ENCODE measurements around the gene RIMBP2. TPM values are rescaled to one million over a fixed set of nuclear protein-coding genes. Genes with fewer than 3 reads are reported as not detected.

Gene RIMBP2
- total RNA-seq, 1 donor from 2014 or later: 0.99 TPM

DNA sequence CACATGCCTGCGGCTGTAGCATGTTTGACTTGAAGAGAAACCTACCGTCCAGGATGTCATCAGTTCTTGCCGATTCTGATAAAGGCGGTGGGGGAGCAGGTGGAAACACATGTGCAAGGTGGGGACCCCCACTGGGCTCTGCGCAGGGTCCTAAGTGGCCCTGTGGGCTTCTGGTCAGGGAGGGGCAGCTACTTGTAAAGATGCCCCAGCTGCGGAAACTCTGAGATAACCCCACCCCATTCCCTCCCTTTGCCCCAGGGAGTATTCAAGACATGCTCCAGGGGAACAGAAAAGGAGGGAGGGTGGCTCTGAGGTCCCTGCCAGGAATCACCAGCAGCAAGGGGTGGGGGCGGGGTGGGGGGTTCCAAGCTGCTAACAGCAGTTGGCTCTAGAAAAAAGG lies 310.8 kb downstream of the RIMBP2 start:
- H3K4me1 ChIP-seq: peaks cover 2% of the 10 kb centered on the region
- no peak overlapping the region for H3K27ac ChIP-seq
- H4K20me1 ChIP-seq (ENCODE audit: low read depth): no peaks in the 10 kb centered on the region
- Mint-ChIP-seq H3K9me3 (no peaks in the 10 kb centered on the region), H3K4me3 (no peak overlapping the region), H3K4me1 (peaks cover 10% of the 10 kb centered on the region), H3K27me3 (ENCODE audit: insufficient read depth, low read depth) (peaks cover 2% of the 10 kb centered on the region), H3K27ac (no peak overlapping the region), H3K36me3 (peaks cover 4% of the 10 kb centered on the region)
- no peak for DNase-seq (ENCODE audit: low spot score)
- TF ChIP-seq, protein P1, sequence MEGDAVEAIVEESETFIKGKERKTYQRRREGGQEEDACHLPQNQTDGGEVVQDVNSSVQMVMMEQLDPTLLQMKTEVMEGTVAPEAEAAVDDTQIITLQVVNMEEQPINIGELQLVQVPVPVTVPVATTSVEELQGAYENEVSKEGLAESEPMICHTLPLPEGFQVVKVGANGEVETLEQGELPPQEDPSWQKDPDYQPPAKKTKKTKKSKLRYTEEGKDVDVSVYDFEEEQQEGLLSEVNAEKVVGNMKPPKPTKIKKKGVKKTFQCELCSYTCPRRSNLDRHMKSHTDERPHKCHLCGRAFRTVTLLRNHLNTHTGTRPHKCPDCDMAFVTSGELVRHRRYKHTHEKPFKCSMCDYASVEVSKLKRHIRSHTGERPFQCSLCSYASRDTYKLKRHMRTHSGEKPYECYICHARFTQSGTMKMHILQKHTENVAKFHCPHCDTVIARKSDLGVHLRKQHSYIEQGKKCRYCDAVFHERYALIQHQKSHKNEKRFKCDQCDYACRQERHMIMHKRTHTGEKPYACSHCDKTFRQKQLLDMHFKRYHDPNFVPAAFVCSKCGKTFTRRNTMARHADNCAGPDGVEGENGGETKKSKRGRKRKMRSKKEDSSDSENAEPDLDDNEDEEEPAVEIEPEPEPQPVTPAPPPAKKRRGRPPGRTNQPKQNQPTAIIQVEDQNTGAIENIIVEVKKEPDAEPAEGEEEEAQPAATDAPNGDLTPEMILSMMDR (IDR thresholded peaks at IDR 0.05): no peak
- TF ChIP-seq EZH2phosphoT487 (IDR thresholded peaks at IDR 0.05) (no peak), EZH2 (IDR thresholded peaks at IDR 0.05) (no peak)
- no peaks in the 10 kb centered on the region for H3K27me3 ChIP-seq
- H3K36me3 ChIP-seq: no peaks in the 10 kb centered on the region
- H3K4me3 ChIP-seq: no peak overlapping the region
- no peak overlapping the region for H3K9ac ChIP-seq
- H3K79me2 ChIP-seq (ENCODE audit: low read depth): no peaks in the 10 kb centered on the region
- no peaks in the 10 kb centered on the region for H3K9me3 ChIP-seq (ENCODE audit: low read depth)
- no peak overlapping the region for H3K4me2 ChIP-seq
- no peak overlapping the region for H2AFZ ChIP-seq (replicated peaks)
- no peaks in the 10 kb centered on the region for H3F3A ChIP-seq (ENCODE audit: low read depth)

DNA sequence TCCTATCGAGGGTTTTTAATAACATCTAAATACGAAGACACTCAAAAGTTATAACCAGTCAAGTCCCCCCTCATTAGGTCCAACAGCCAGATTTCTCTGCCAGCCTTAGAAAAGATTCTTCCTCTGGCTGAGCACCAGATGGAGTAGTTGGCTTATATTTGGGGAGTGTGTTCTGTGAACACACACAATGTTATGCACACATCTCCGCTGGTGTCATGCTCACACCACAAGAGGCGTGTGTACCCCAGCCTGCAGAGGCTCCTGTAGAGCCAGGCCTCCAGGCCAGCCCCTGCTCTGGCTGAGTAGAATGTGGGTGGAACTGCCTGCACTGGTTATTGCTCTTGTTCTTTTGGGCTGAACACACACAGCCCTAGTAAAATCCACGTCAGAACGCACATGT lies 314.4 kb downstream of the RIMBP2 start:
- Histone ChIP-seq H3K36me3 (no peaks in the 10 kb centered on the region), H4K20me1 (ENCODE audit: low read depth) (no peaks in the 10 kb centered on the region), H3K9me3 (ENCODE audit: low read depth) (no peaks in the 10 kb centered on the region), H3K27ac (no peak overlapping the region), H3K9ac (no peak overlapping the region), H3K27me3 (no peaks in the 10 kb centered on the region), H3K4me2 (no peak overlapping the region), H3K4me1 (peaks cover 2% of the 10 kb centered on the region), H2AFZ (replicated peaks) (no peak overlapping the region), H3F3A (ENCODE audit: low read depth) (no peaks in the 10 kb centered on the region), H3K4me3 (no peak overlapping the region), H3K79me2 (ENCODE audit: low read depth) (no peaks in the 10 kb centered on the region)
- Mint-ChIP-seq H3K27me3 (ENCODE audit: insufficient read depth, low read depth) (peaks cover 2% of the 10 kb centered on the region), H3K4me1 (peaks cover 12% of the 10 kb centered on the region), H3K4me3 (no peak overlapping the region), H3K9me3 (no peaks in the 10 kb centered on the region), H3K27ac (peak overlapping the region; percentile 93), H3K36me3 (peaks cover 2% of the 10 kb centered on the region)
- TF ChIP-seq EZH2phosphoT487 (IDR thresholded peaks at IDR 0.05) (no peak), EZH2 (IDR thresholded peaks at IDR 0.05) (no peak)
- TF ChIP-seq, protein P1 (IDR thresholded peaks at IDR 0.05): peak; percentile 67
- peak; percentile 67 for DNase-seq (ENCODE audit: low spot score)

- H3K9me3 ChIP-seq (ENCODE audit: low read depth): no peaks in the 10 kb centered on the region
- no peak overlapping the region for H3K4me3 Mint-ChIP-seq
- H3K4me1 Mint-ChIP-seq: peaks cover 15% of the 10 kb centered on the region
- no peak overlapping the region for H3K9ac ChIP-seq
- no peak for TF ChIP-seq EZH2phosphoT487 (IDR thresholded peaks at IDR 0.05)
- TF ChIP-seq EZH2 (IDR thresholded peaks at IDR 0.05): no peak
- TF ChIP-seq, protein P1 (IDR thresholded peaks at IDR 0.05): no peak
- no peaks in the 10 kb centered on the region for H4K20me1 ChIP-seq (ENCODE audit: low read depth)
- no peak overlapping the region for H3K27ac Mint-ChIP-seq
- H3K27me3 ChIP-seq: no peaks in the 10 kb centered on the region
- no peaks in the 10 kb centered on the region for H3K9me3 Mint-ChIP-seq
- no peak overlapping the region for H3K4me2 ChIP-seq
- no peaks in the 10 kb centered on the region for H3F3A ChIP-seq (ENCODE audit: low read depth)
- peaks cover 5% of the 10 kb centered on the region for H3K27me3 Mint-ChIP-seq (ENCODE audit: insufficient read depth, low read depth)
- no peaks in the 10 kb centered on the region for H3K79me2 ChIP-seq (ENCODE audit: low read depth)
- no peak overlapping the region for H3K4me3 ChIP-seq
- DNase-seq (ENCODE audit: low spot score): no peak
- H3K27ac ChIP-seq: no peak overlapping the region
- no peaks in the 10 kb centered on the region for H3K4me1 ChIP-seq
- H3K36me3 Mint-ChIP-seq: peaks cover 2% of the 10 kb centered on the region
- H2AFZ ChIP-seq (replicated peaks): no peak overlapping the region
- H3K36me3 ChIP-seq: no peaks in the 10 kb centered on the region
These were observed 317.8 kb downstream of the RIMBP2 start for GRCh38 chr12:130398100-130398848.
